Measurements from ENCODE around the gene HDAC1.

DNA sequence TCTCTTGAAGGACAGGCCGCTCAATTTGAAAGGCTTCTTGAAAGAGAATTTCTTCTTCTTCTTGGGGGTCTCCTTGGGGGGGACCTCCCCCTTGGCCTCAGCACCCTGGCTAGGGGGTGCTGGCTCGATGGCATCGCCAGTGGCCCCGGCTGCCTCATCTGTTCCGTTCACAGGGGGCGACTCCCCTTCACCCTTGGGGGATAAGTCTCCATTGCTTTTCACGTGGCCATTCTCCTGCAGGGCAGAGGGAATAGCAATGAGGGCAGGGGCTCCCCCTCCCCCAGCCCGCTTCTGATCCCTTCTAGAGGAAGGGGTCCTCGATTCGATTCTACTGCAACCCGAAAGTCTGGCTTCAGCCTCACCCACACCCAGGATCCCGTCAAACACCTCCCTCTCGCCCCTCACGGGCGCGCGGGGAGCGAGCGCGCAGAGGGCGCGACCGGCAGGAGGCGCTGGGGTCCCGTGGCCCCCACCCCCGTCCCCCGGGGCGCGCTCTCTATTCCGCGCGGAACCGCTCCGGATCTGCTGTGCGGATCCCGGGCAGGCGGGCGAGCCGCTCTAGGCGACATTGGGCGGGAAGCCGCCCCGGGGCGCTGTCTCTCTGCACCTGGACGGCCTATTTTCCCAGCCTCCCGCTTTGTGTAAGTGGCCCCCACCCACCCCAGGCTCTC lies 43.1 kb downstream of the HDAC1 start:
- TF ChIP-seq YY1 (IDR thresholded peaks at IDR 0.05; ENCODE audit: insufficient read depth, insufficient read length) (no peak), ZNF274 (IDR thresholded peaks at IDR 0.05; ENCODE audit: low read depth, low read length) (no peak), SUZ12 (IDR thresholded peaks at IDR 0.05; ENCODE audit: extremely low read depth, insufficient read depth, insufficient read length) (no peak)

Data from NT2/D1 (cell line).